Stimulated activated CD8-positive, alpha-beta memory T cell treated with anti-CD3 and anti-CD28 coated beads, Interleukin-15, amount 100 ng/mL, for 24 hours (primary cell): ENCODE results near the gene CREBRF.
"Not testable (repeated sequence)": the region's sequence is repeated elsewhere in the genome, so short reads cannot be mapped to it uniquely, and the experiment has no call there.

ENCODE experiments used
- DNase-seq: peaks from one replicate; pipeline ENCODE4 v3.0.0-alpha.2; 2020; ENCODE audit warnings: low read depth

Gene CREBRF

GRCh38 chr5:173090639-173091038 lies 34.5 kb downstream of the CREBRF start:
- no peak for DNase-seq

GRCh38 chr5:173091981-173092380 lies 35.8 kb downstream of the CREBRF start:
- no peak for DNase-seq

GRCh38 chr5:173093606-173094005 lies 37.5 kb downstream of the CREBRF start:
- no peak for DNase-seq

- DNase-seq: no peak
These were observed 38.0 kb downstream of the CREBRF start for GRCh38 chr5:173094012-173094661.

- no peak for DNase-seq
These were observed 42.6 kb downstream of the CREBRF start for GRCh38 chr5:173098787-173099186.

- DNase-seq: no peak
These were observed 43.3 kb downstream of the CREBRF start for GRCh38 chr5:173099461-173099860.

GRCh38 chr5:173101245-173101644 lies 45.1 kb downstream of the CREBRF start:
- DNase-seq: no peak

- DNase-seq: no peak
These were observed 47.3 kb downstream of the CREBRF start for GRCh38 chr5:173103411-173103810.

- DNase-seq: no peak
These were observed 52.8 kb downstream of the CREBRF start for GRCh38 chr5:173108914-173109313.

- DNase-seq: no peak
These were observed 58.4 kb downstream of the CREBRF start for GRCh38 chr5:173114536-173114935.

GRCh38 chr5:173119719-173120118 lies 63.6 kb downstream of the CREBRF start:
- DNase-seq: no peak

- DNase-seq: no peak
These were observed 67.3 kb downstream of the CREBRF start for GRCh38 chr5:173123416-173123815.

GRCh38 chr5:173132166-173132565 lies 76.0 kb downstream of the CREBRF start:
- DNase-seq: not testable (repeated sequence)

GRCh38 chr5:173138707-173139106 lies 82.6 kb downstream of the CREBRF start:
- no peak for DNase-seq

GRCh38 chr5:173139631-173140030 lies 83.5 kb downstream of the CREBRF start:
- no peak for DNase-seq

- DNase-seq: no peak
These were observed 84.6 kb downstream of the CREBRF start for GRCh38 chr5:173140769-173141168.

GRCh38 chr5:173143567-173143966 lies 87.4 kb downstream of the CREBRF start:
- no peak for DNase-seq

GRCh38 chr5:173144200-173145176 lies 88.3 kb downstream of the CREBRF start, which contains the start of gene BNIP1:
Gene BNIP1, plus strand, starts transcription at chr5:173144531. Its CDS starts 15 bp downstream, at chr5:173144546.
- peak; percentile 96 for DNase-seq

GRCh38 chr5:173148354-173148753 lies 92.2 kb downstream of the CREBRF start:
- no peak for DNase-seq

GRCh38 chr5:173152547-173152946 lies 96.4 kb downstream of the CREBRF start:
- no peak for DNase-seq

GRCh38 chr5:173153842-173154241 lies 97.7 kb downstream of the CREBRF start:
- no peak for DNase-seq

GRCh38 chr5:173154619-173155018 lies 98.5 kb downstream of the CREBRF start:
- DNase-seq: not testable (repeated sequence)

GRCh38 chr5:173155912-173156311 lies 99.8 kb downstream of the CREBRF start:
- no peak for DNase-seq
